Measurements from ENCODE around the gene SIKE1.

SIKE1 gene

DNA sequence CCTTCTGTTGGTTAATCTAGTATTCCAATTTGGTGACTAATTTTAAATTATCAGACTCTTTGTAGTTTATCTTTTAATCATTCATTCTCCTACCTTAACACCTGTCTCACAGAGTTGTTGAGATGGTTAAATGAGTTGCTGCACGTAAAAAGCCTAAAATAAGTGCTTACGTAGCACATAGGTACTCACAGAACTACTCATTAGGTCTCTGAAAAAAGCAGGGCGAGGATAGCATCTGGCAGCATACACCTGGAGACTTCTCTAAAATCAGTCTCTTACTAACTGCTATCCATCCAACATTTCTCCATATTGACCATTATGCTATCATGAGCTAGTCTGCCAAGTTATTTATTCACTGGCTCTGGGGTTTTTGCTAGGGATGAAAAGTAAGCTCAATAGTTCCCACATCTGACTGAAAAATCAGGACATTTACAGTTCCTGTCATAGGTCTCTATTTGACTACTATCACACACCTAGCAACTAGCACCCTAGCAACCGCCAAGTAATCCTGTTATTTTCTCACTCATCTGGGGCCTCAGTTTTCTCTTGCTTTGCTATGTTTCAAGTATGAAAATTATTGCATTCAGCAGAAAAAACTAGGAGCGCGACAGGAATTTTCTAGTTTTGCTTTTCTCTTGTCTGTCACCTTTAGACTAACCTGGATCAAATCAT, 33.9 kb downstream of the SIKE1 start:
- H3K9me3 Mint-ChIP-seq, result no peaks in the 10 kb centered on the region
- H3K27me3 Mint-ChIP-seq, result no peaks in the 10 kb centered on the region
- peaks cover 47 to 81% of the 10 kb centered on the region in 2 donors for H3K4me1 Mint-ChIP-seq (ENCODE audit: low read depth in 2 of 2)
- peaks cover 80% of the 10 kb centered on the region for H3K36me3 Mint-ChIP-seq (ENCODE audit: insufficient read depth)
- peak overlapping the region; percentile 32 to 59 for H3K27ac Mint-ChIP-seq
- no peak for DNase-seq
- no peak overlapping the region for H3K4me3 Mint-ChIP-seq
- no peak for ATAC-seq (replicated peaks)

DNA sequence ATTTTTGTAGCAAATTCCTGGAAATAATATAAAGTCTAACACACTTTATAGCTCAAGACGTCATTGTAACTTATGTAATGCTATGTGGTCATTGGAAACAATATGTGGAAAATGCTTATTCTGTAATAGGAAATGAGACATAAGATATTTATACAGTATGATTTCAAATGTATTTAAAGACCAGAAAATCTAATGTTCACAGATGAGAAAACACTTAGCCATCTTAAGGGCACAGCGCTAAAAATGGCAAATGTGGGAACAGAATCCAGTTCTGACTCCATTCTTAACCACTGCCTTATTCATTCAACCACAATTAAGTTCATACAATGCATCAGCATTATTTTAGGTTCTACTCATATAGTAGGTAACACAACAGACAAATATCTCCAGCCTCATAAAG, 35.2 kb downstream of the SIKE1 start:
- peak overlapping the region in 1 of 2 donors; percentile 41 for H3K27ac Mint-ChIP-seq
- DNase-seq, result no peak
- H3K9me3 Mint-ChIP-seq, result no peaks in the 10 kb centered on the region
- H3K4me1 Mint-ChIP-seq (ENCODE audit: low read depth in 2 of 2), result peaks cover 49 to 78% of the 10 kb centered on the region in 2 donors
- no peak for ATAC-seq (replicated peaks)
- no peaks in the 10 kb centered on the region for H3K27me3 Mint-ChIP-seq
- H3K4me3 Mint-ChIP-seq, result no peak overlapping the region
- H3K36me3 Mint-ChIP-seq (ENCODE audit: insufficient read depth), result peaks cover 80% of the 10 kb centered on the region

DNA sequence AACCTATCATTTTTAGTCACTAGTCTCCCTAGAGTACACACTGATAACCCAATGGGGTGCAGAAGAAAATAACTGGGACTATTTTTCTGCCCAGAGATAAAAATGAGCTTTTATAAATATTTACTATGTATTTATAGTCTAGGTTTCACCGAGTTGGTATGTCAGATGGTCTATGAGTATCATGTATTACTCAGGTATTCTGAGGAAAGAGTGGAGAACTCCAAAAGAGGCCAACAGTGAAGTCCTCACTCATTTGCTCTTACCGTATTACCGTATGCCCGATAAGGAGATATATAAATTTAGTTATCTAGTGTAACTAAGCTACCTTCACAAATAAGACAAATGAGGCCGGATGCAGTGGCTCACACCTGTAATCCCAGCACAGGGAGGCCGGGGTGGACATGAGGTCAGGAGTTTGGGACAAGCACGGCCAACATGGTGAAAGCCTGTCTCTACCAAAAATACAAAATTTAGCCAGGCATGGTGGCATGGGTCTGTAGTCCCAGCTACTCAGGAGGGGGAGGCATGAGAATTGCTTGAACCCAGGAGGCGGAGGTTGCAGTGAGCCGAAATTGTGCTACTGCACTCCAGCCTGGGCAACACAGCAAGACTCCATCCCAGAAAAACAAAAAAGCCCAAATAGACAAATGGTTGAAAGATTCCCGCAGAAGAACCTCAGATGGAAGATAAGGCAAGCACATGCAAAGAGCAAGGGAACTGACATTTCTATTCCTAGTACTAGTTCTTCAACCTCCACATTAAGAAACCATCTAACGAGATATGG, 38.3 kb downstream of the SIKE1 start:
- no peak for ATAC-seq (replicated peaks)
- Mint-ChIP-seq H3K27me3 (no peaks in the 10 kb centered on the region), H3K4me1 (ENCODE audit: low read depth in 2 of 2) (peaks cover 34 to 49% of the 10 kb centered on the region in 2 donors), H3K4me3 (no peak overlapping the region), H3K27ac (no peak overlapping the region), H3K9me3 (no peaks in the 10 kb centered on the region), H3K36me3 (ENCODE audit: insufficient read depth) (peaks cover 75% of the 10 kb centered on the region)
- DNase-seq, result no peak

DNA sequence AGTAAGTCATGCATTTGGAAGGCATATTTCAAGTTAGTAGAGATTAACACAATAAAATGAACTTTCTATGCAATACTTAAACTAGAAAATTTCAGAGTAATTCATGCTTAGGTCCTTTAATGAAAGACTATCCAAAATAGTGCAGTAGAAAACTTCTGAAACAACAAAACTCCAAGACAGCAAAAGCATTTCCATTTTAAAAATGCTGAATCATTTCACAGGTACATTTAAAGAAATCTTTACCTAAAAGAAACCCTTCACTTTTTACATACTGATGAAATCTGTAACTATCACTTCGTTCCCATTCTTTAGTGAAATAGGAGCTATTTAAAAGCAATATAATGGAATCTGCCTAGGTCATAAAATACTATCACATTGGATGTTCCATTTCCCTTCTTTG, 40.2 kb downstream of the SIKE1 start:
- Mint-ChIP-seq H3K27me3 (no peaks in the 10 kb centered on the region), H3K4me1 (ENCODE audit: low read depth in 2 of 2) (peaks cover 22 to 43% of the 10 kb centered on the region in 2 donors), H3K27ac (no peak overlapping the region), H3K36me3 (ENCODE audit: insufficient read depth) (peaks cover 75% of the 10 kb centered on the region), H3K4me3 (no peak overlapping the region), H3K9me3 (no peaks in the 10 kb centered on the region)
- DNase-seq, result no peak
- ATAC-seq (replicated peaks), result no peak

DNA sequence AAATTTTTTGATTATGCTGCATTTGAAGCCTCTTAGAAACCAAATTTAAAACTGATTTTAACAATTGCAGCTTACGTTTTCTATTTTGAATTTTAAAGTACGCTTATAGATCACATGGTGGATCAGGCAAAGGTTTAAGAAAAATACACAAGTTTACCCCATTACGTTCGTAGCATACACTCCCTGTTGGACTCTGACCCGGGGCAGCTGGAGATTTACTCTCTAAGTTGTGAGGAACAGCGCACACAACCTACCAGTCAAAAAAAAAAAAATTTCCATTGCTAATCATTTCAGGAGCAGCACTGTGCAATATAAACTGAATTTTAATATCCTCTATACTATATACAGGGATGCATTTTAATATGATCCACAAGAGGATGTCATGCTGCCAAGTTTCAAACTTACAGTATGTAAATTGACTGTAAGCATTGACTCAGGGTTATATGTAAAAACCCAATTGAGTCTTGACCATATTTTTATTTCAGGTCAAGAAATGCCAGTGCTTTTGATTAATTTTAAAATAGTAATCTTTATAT, 43.1 kb downstream of the SIKE1 start:
- Mint-ChIP-seq H3K36me3 (ENCODE audit: insufficient read depth) (peaks cover 78% of the 10 kb centered on the region), H3K4me3 (no peak overlapping the region), H3K27me3 (no peaks in the 10 kb centered on the region), H3K27ac (peak overlapping the region in 1 of 2 donors; percentile 10), H3K9me3 (no peaks in the 10 kb centered on the region), H3K4me1 (ENCODE audit: low read depth in 2 of 2) (peaks cover 13 to 25% of the 10 kb centered on the region in 2 donors)
- DNase-seq (no peak), ATAC-seq (replicated peaks) (no peak)

DNA sequence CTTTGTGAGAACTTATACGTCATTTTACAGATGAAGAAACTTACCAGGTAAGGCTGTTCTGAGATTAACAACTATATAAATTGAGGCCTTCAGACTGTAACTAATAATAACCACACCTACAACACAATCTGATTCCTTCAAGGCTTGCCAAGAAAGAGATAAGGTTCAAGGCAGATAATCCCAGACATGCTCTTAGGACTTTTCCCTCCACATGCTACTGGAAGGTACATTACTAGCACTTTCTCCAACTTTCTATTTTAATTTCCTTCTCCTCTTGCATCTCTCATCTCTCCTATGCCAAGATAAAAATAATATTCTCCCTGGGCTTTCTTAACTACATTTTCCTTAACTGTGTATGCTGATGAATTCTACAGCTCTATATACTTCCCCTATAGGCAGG, 45.0 kb downstream of the SIKE1 start:
- ATAC-seq (replicated peaks) (no peak), DNase-seq (no peak)
- Mint-ChIP-seq H3K4me3 (no peak overlapping the region), H3K4me1 (ENCODE audit: low read depth in 2 of 2) (peaks cover 1 to 13% of the 10 kb centered on the region in 2 donors), H3K36me3 (ENCODE audit: insufficient read depth) (peaks cover 88% of the 10 kb centered on the region), H3K9me3 (no peaks in the 10 kb centered on the region), H3K27ac (peak overlapping the region in 1 of 2 donors; percentile 42), H3K27me3 (no peaks in the 10 kb centered on the region)

DNA sequence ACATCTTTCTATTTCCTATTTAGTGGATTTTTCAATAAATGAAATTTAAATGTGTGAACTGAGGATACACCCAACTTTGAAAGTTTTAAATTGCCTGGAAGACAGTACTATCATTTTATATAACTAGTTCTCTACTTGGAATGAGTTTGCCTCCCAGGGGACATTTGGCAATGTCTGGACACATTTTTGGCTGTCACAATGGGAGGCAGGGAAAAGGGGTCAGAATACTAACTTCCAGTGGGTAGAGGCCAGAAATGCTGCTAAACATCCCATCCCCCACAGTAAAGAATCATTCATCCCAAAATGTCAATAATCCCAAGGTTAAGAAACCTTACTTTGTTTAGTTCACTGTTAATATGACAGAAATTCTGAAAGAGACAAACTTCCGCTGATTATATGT, 50.7 kb downstream of the SIKE1 start:
- H3K9me3 Mint-ChIP-seq, result no peaks in the 10 kb centered on the region
- ATAC-seq (replicated peaks) (no peak), DNase-seq (no peak)
- H3K27ac Mint-ChIP-seq, result peak overlapping the region in 1 of 2 donors; percentile 78
- H3K36me3 Mint-ChIP-seq (ENCODE audit: insufficient read depth), result peaks cover 100% of the 10 kb centered on the region
- H3K27me3 Mint-ChIP-seq, result no peaks in the 10 kb centered on the region
- no peak overlapping the region for H3K4me3 Mint-ChIP-seq
- H3K4me1 Mint-ChIP-seq (ENCODE audit: low read depth in 2 of 2), result peaks cover 0 to 4% of the 10 kb centered on the region in 2 donors

DNA sequence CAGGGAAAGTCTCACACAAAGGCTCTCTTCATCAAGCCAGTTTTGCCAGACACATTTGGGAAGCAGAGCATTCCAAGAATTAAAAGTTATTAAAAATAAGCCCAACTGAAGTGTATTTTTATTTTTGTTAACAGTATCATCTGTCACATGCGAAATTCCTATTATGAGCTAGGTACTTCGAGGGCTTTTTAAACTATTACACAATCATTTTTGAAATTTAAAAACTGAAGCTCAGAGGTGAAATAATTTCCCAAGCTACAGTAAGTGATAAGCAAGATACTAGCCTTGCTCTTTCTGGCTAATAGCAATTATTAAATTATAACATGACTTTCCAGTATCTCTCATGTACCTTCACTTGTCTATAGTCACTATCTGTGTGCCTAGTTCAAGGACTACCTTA, 51.9 kb downstream of the SIKE1 start:
- H3K27ac Mint-ChIP-seq, result peak overlapping the region in 1 of 2 donors; percentile 78
- H3K4me3 Mint-ChIP-seq, result no peak overlapping the region
- no peak for DNase-seq
- peaks cover 100% of the 10 kb centered on the region for H3K36me3 Mint-ChIP-seq (ENCODE audit: insufficient read depth)
- no peak for ATAC-seq (replicated peaks)
- H3K9me3 Mint-ChIP-seq, result no peaks in the 10 kb centered on the region
- peaks cover 0 to 4% of the 10 kb centered on the region in 2 donors for H3K4me1 Mint-ChIP-seq (ENCODE audit: low read depth in 2 of 2)
- H3K27me3 Mint-ChIP-seq, result no peaks in the 10 kb centered on the region

DNA sequence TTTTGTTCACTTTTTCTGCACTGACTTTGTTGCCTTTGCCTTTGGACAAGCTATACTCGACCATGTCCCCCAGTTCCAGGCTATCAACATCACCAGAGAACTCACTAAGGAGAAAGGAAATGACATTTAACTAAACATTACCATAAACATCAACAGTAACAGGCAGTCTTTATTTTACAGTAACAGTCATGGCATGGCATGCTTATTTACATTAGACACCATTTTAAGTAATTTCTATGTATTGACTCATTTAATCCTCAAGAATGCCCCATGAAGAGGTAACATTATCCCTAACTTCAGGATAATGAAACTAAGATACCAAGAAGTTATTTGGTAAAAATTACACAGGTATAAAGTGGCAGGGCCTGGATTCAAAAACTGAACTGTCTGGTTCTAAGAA, 55.3 kb downstream of the SIKE1 start:
- Mint-ChIP-seq H3K27ac (peak overlapping the region; percentile 5 to 77), H3K4me1 (ENCODE audit: low read depth in 2 of 2) (peaks cover 0 to 4% of the 10 kb centered on the region in 2 donors), H3K36me3 (ENCODE audit: insufficient read depth) (peaks cover 95% of the 10 kb centered on the region)

DNA sequence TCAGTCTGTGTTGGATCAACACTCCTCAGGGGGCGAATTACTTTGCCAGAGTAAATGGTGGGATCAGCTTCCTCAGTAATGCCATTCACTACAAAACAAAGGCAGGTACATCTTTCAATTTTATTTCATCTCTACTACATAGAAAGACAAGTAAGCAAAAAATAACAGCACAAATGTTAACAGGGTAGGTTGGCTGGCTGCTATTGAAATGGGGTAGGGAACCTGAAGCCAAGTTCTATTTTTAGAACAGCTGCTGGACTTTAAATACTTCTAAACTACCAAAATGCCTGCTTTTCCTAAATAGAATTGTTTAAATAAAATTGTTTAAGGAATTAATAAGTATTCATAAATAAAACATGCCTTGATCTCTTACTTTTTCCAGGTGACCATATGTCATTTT, 56.6 kb downstream of the SIKE1 start:
- Mint-ChIP-seq H3K4me3 (no peak overlapping the region), H3K9me3 (no peaks in the 10 kb centered on the region), H3K36me3 (ENCODE audit: insufficient read depth) (peaks cover 95% of the 10 kb centered on the region), H3K27me3 (no peaks in the 10 kb centered on the region), H3K4me1 (ENCODE audit: low read depth in 2 of 2) (no peaks in the 10 kb centered on the region), H3K27ac (peak overlapping the region in 1 of 2 donors; percentile 77)
- ATAC-seq (replicated peaks), result no peak
- no peak for DNase-seq

More for the DNA sequence above, 55.3 kb downstream of the SIKE1 start:
- DNase-seq (no peak), ATAC-seq (replicated peaks) (no peak)
- H3K4me3 Mint-ChIP-seq, result no peak overlapping the region
- no peaks in the 10 kb centered on the region for H3K27me3 Mint-ChIP-seq
- no peaks in the 10 kb centered on the region for H3K9me3 Mint-ChIP-seq

DNA sequence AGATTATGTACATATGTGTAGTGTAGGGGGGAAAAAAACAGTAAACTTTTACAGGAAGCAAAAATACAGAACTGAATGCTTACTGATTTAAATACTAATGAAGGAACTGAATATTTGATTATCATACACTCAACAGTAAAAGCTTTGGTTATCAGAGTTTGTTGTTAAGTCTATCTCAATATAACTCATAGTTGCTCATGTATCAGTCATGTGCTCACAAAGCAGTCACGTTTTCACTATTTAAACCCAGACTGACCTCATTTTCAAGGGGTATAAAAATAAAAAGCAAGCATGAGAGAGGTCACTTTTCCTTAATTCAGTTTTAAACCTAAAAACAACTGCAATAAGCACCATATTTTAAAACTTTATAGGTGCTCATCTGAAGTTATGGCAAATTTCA, 57.0 kb downstream of the SIKE1 start:
- no peaks in the 10 kb centered on the region for H3K27me3 Mint-ChIP-seq
- ATAC-seq (replicated peaks), result no peak
- no peaks in the 10 kb centered on the region for H3K4me1 Mint-ChIP-seq (ENCODE audit: low read depth in 2 of 2)
- peak overlapping the region in 1 of 2 donors; percentile 50 for H3K27ac Mint-ChIP-seq
- peaks cover 95% of the 10 kb centered on the region for H3K36me3 Mint-ChIP-seq (ENCODE audit: insufficient read depth)
- no peak for DNase-seq
- H3K4me3 Mint-ChIP-seq, result no peak overlapping the region
- H3K9me3 Mint-ChIP-seq, result no peaks in the 10 kb centered on the region

DNA sequence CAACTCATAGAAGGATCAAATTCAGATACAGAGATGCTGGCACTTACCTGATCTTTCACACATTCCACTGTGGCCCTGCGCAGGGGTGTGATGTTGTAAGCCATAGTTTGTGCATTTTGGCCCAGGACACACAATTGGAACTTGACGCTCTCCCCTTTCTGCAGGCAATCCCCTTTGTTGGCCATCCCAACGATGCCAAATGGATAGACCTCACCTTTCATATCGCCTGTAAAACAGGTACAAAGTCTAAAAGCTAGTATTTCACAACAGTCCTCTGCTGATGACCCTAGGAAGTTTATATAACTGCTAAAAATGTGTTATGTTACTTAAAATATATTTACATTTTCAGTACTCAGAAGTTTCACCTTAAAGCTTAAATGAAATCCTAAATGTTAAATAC, 60.0 kb downstream of the SIKE1 start:
- Mint-ChIP-seq H3K27me3 (no peaks in the 10 kb centered on the region), H3K27ac (peak overlapping the region in 1 of 2 donors; percentile 20), H3K36me3 (ENCODE audit: insufficient read depth) (peaks cover 89% of the 10 kb centered on the region), H3K9me3 (no peaks in the 10 kb centered on the region), H3K4me3 (no peak overlapping the region), H3K4me1 (ENCODE audit: low read depth in 2 of 2) (peaks cover 11 to 16% of the 10 kb centered on the region in 2 donors)
- ATAC-seq (replicated peaks) (no peak), DNase-seq (no peak)
